Measurements from ENCODE around the gene DBH.
"Not testable (repeated sequence)": the region's sequence is repeated elsewhere in the genome, so short reads cannot be mapped to it uniquely, and the experiment has no call there.

Gene DBH

DNA sequence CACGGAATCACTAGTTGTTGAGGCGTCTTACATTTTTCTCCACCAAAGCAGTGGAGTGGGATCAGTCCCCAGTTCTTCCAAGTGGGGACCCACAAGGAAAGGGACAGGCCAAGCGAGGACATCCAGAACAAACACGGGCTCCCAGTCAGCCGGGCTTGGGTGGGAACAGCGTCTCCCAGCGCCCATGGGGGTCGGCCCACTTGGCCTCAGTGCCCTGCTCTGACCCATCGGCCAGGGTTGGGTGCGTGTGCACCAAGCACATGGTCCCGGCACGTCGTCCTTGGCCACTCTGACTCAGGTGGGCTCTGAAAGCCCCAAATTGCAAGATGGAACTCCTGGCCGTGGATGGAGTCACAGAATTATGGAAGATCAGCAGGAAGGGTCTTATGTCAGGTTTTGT lies 37.9 kb downstream of the DBH start:
- no peak for TF ChIP-seq TAF1 (IDR thresholded peaks at IDR 0.05; ENCODE audit: borderline replicate concordance, low read depth, low read length)
- no peak for TF ChIP-seq POLR2A (IDR thresholded peaks at IDR 0.05; ENCODE audit: low read depth, low read length)
- TF ChIP-seq POLR2AphosphoS5 (IDR thresholded peaks at IDR 0.05; ENCODE audit: low read depth, low read length), result no peak
- DNase-seq (ENCODE audit: insufficient read length) (no peak), FAIRE-seq (no peak)

DNA sequence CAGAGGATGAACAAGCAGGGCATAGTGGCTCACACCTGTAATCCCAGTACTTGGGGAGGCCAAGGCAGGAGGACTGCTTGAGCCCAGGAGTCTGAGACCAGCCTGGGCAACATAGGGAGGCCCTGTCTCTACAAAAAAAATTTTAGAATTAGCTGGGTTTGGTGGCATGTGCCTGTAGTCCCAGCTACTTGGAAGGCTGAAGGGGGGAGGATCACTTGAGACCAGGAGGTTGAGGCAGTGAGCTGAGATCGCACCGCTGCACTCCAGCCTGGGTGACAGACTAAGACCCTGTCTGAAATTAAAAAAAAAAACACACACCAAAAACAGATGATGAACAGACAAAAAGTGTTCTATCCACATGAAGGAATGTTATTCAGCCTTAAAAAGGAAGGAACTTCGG lies 39.6 kb downstream of the DBH start:
- not testable (repeated sequence) for DNase-seq (ENCODE audit: insufficient read length); FAIRE-seq

DNA sequence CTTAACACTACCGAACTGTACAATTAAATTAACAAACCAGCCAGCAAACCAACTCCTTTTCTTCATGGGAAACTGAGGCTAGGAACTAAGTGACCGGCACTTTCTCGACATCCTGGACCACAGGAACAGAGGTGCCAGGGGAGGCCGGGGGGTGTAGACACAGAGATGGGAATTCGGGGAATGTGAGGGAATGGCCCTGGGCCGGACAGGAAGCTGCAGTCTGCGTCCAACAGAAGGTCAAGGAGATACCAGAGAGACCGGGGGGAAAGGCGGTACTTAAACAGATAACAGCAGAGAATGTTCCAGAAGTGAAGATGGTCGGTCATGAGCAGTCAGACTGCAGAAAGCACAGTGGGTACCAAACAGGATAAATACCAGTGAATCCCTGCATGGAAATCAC lies 40.3 kb downstream of the DBH start:
- DNase-seq (ENCODE audit: insufficient read length), result no peak
- TF ChIP-seq POLR2AphosphoS5 (IDR thresholded peaks at IDR 0.05; ENCODE audit: low read depth, low read length) (no peak), TAF1 (IDR thresholded peaks at IDR 0.05; ENCODE audit: borderline replicate concordance, low read depth, low read length) (no peak), POLR2A (IDR thresholded peaks at IDR 0.05; ENCODE audit: low read depth, low read length) (no peak)

DNA sequence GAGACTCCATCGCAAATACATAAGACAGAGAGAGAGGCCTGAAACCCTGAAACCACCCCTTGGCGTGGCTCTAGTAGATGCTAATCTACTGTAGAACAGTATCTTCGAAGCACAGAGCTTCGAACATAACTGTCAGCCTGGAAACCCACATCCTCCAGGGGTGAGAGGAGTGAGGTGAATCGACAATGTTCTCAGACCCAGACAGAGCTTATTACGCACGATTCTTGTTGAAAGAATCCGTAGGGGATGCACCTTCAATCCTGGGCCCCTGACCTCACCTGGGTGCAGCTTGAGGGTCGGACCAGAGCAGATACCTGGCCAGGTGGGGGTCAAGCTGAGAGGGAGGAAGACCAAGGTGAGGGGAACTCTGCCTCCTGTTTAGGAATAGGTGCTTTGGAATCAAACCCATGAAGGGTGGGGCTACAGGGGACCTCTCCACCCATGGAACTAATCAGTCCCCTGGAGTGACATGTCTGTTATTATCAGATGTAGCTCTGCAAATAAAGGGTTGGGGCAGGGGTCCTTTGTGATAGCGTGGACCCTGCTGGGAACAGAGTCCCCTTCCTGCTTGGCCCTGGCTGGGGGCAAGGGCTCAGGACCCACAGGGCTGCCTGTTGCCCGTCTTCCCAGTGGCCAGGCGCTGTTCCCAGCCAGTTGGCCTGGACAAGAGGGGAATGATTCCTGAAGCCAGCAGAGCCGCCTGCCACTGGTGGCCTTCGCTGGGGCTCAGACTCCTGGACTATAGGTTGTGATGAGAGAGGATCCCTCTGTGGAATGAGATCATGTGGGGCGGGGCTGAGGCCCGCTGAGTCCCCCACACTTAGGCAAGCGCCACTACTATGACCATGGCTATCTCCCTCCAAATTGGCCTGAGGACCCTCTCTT lies 41.2 kb downstream of the DBH start:
- no peak for TF ChIP-seq POLR2A (IDR thresholded peaks at IDR 0.05; ENCODE audit: low read depth, low read length)
- no peak for TF ChIP-seq TAF1 (IDR thresholded peaks at IDR 0.05; ENCODE audit: borderline replicate concordance, low read depth, low read length)
- TF ChIP-seq POLR2AphosphoS5 (IDR thresholded peaks at IDR 0.05; ENCODE audit: low read depth, low read length), result no peak
- DNase-seq (ENCODE audit: insufficient read length) (no peak), FAIRE-seq (no peak)

More for the DNA sequence above, 40.3 kb downstream of the DBH start:
- no peak for FAIRE-seq

DNA sequence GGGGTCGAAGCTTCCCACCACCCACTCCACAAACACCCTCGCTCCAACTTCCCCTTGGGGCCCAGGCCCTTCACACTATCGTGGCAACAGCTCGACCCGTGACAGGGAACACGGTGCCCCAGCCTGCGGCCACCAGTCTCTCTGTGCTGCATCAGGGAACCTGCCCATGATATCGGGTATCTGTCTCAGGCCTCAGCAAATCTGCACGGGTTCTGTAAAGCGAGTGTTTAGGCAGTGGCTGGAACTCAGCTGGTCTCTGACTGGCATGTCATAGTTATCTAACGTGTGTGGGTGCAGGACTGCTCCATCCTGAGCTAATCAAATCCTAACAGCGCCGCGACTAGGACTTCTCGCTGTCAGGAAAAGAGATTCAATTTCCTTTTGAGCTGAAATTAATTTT lies 42.9 kb downstream of the DBH start:
- no peak for DNase-seq (ENCODE audit: insufficient read length)
- FAIRE-seq, result no peak

DNA sequence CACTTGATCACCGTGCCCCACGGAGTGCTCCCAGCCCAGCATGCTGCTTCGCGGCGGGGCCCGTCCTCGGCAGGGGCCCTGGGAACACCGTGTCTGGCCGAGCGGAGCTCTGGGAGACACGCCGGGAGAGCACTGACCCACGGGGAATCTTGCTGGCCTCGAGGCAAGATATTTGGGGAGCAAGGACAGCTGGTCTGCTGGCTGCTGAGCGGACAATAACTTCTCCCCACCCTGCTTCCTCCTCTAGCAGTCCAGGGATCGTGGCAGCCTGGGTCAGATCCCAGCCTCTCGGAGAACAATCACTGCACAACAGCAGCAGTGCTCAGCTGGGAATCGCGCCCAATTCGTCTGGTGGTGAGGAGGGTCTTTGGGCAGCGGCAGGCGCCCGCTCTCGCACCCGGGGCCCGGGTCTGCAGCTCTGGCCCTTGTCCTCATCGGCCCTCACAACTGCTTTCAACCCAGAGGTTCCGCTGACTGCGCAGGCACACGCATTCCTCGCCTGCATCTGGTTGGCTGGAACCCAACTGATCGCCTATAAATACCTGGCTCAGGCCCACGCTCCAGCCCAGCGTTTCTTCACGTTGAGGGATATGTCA lies 43.4 kb downstream of the DBH start:
- DNase-seq (ENCODE audit: insufficient read length) (no peak), FAIRE-seq (no peak)
- TF ChIP-seq TAF1 (IDR thresholded peaks at IDR 0.05; ENCODE audit: borderline replicate concordance, low read depth, low read length) (no peak), POLR2AphosphoS5 (IDR thresholded peaks at IDR 0.05; ENCODE audit: low read depth, low read length) (no peak), POLR2A (IDR thresholded peaks at IDR 0.05; ENCODE audit: low read depth, low read length) (no peak)

More for the DNA sequence above, 42.9 kb downstream of the DBH start:
- no peak for TF ChIP-seq POLR2AphosphoS5 (IDR thresholded peaks at IDR 0.05; ENCODE audit: low read depth, low read length)
- no peak for TF ChIP-seq TAF1 (IDR thresholded peaks at IDR 0.05; ENCODE audit: borderline replicate concordance, low read depth, low read length)
- no peak for TF ChIP-seq POLR2A (IDR thresholded peaks at IDR 0.05; ENCODE audit: low read depth, low read length)

DNA sequence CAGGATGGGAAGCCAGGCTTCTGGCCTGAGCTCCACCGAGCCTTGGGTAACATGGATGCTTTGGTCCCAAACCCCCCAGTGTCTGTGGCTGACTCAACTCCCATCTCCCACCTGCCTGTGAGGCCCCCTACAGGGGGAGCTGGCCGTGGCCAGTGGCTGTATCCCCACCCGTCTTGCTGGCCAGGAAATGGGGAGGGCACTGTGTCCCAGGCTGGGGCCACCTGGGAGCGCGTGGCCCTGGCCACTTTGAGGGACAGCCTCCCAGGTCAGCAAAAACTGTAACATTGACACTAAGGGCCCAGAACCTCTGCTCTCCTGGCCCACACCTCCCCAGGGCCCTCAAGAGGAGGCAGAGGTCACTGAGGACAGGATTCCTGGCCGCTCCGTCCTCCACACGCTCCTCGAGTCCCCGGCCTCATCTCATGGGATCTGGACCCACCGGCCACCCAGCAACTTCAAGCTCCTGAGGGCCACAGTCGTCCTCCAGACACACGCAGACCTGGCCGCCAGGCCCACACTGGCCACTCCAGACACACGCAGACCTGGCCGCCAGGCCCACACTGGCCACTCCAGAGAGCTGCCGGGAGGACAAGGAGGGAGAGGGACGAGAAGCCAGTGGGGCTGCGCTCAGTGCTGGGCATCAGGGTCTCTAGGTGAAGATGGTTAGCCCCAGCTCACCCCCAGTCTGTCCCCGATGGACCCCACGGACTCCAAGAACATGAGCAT lies 44.2 kb downstream of the DBH start:
- FAIRE-seq (no peak), DNase-seq (ENCODE audit: insufficient read length) (no peak)
- no peak for TF ChIP-seq POLR2AphosphoS5 (IDR thresholded peaks at IDR 0.05; ENCODE audit: low read depth, low read length)

DNA sequence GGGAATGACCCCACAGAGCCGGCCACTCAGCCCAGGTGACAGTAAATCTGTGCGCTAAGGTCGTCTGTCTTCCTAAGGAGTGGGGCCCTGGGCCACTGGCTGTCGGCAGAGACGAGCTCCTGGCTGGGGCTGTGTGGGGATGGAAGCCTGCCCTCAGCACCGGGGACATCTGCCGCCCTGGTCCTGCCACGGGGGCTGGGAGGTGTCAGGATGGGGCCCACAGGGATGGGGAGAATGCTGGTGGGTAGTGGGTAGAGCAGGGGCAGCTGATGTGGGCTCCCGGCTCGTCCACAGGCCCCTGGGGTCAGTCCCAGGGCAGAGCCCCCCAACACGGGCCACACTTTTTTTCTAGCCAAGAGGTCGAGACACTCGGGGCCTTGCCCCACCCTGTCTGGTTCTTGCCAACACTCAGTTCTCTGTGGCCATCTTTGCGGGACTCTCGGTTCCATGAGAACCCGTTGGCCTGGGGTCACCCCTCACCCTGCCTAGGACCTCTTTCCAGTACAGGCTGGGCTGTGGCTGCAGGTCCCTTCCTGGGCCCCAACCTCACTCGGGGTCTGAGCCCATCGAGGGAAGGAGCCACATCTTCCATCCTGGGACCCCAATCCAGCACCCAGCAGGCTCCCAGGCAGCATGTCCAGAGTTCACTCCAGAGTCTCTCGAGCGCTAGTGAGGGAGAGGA lies 45.0 kb downstream of the DBH start:
- TF ChIP-seq POLR2A (IDR thresholded peaks at IDR 0.05; ENCODE audit: low read depth, low read length) (no peak), TAF1 (IDR thresholded peaks at IDR 0.05; ENCODE audit: borderline replicate concordance, low read depth, low read length) (no peak), POLR2AphosphoS5 (IDR thresholded peaks at IDR 0.05; ENCODE audit: low read depth, low read length) (no peak)
- FAIRE-seq (no peak), DNase-seq (ENCODE audit: insufficient read length) (no peak)

DNA sequence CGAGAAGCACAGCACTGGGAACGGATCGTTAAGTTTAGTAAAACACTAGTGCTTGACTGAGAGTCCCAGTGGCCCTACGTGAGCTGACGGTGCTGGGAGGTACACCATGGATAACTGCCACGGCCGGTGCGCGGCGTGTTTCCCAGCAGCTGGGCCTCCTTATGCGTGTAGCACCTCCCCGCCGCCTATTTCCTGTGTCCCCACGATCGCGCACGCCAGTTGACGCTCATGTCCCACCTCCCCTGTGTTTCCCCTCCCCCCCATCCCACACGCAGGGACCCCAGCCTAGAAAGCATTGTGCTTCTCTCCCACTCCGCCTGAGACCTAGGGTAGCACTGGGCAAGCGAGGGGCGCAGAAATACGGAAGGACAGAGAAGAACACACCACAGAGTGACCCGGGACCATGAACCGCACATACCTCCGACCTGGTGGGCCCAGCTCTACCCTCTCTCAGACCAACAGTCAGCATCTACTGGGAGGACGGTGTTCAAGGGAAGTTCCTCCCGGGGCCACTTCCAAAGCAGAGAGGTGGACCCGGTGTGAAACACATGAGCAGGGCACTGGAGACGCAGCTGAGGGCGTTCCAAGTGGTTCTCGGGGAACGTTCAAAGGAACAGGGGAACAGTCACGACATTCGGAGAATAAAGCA lies 45.6 kb downstream of the DBH start:
- DNase-seq (ENCODE audit: insufficient read length), result no peak
- TF ChIP-seq POLR2AphosphoS5 (IDR thresholded peaks at IDR 0.05; ENCODE audit: low read depth, low read length) (no peak), TAF1 (IDR thresholded peaks at IDR 0.05; ENCODE audit: borderline replicate concordance, low read depth, low read length) (no peak), POLR2A (IDR thresholded peaks at IDR 0.05; ENCODE audit: low read depth, low read length) (no peak)
- FAIRE-seq, result no peak

DNA sequence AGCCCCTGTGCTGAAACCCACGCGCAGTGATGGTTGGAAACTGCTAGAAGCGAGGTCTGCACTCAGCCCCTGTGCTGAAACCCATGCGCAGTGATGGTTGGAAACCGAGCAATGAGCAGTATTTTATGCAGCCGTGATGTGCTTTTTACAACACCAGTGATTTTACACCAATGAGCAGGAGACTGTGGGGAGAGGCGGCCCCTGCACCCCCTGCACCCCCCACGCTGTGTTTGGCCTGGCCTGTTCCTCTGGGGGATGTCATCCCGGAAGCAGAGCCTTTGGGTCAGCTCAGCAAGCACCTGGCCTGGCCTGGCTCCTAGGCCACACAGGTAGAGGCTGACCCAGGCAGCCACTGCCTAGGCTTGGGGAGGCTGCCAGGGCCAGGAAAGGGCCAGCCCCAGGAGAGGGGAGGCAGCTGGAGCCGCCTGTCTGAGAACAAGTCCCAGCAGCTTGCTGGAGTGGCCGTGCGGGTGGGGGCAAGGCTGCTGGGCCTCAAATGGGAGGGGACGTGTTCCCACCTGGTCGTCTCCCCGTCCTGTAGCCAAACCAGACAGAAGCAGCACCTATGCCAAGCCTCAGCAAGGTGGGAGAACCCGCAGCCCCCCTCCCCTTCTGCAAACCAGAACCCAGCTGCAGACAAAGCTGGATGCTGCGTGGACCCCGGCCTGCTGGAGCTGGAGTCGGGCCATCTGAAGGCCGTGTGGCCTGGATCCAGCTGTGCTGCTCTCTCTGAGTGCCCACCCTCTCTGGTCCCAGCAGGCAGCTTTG lies 46.8 kb downstream of the DBH start:
- no peak for FAIRE-seq

More for the DNA sequence above, 46.8 kb downstream of the DBH start:
- DNase-seq (ENCODE audit: insufficient read length), result no peak
- TF ChIP-seq POLR2AphosphoS5 (IDR thresholded peaks at IDR 0.05; ENCODE audit: low read depth, low read length) (no peak), POLR2A (IDR thresholded peaks at IDR 0.05; ENCODE audit: low read depth, low read length) (no peak), TAF1 (IDR thresholded peaks at IDR 0.05; ENCODE audit: borderline replicate concordance, low read depth, low read length) (no peak)

Measured in GM12892 (cell line).